Ishikawa (cell line): ENCODE results near the gene DHRS4L2.

ENCODE experiments used
- EP300 ChIP-seq: IDR thresholded peaks from 2 replicates; pipeline ENCODE4 v1.6.1; 2012; ENCODE audit warnings: borderline replicate concordance
- MAX ChIP-seq: IDR thresholded peaks from 2 replicates; pipeline ENCODE4 v1.6.1; 2012
- ZBTB7A ChIP-seq: IDR thresholded peaks from 2 replicates; pipeline ENCODE4 v1.6.1; 2012; ENCODE audit warnings: low read depth

- TF ChIP-seq EP300 (no peak), ZBTB7A (no peak), MAX (no peak)
Measured at GRCh38 chr14:24051176-24051788, 62.6 kb downstream of the DHRS4L2 start.
